Right ventricle myocardium superior (tissue), 1 donor: Measurements from ENCODE around the gene TMEM114. TPM values are rescaled to one million over a fixed set of nuclear protein-coding genes. Genes with fewer than 3 reads are reported as not detected.

Source experiments
- ATAC-seq: fragments of 200-7000 bp; cut with Tn5 transposase; one replicate; pipeline ENCODE4 v1.9.1; 2020; ENCODE audit warnings: mild to moderate bottlenecking; ENCODE audit not compliant: poor library complexity
- DNase-seq: peaks from one replicate; pipeline ENCODE4 v3.0.0-alpha.2; 2020
- intact Hi-C: fragments of 100-400 bp; cut with DNase I; formaldehyde crosslinking; loops from one replicate; pipeline ENCODE4 v1.11.2; 2022
- total RNA-seq: library from RNA; stranded (reverse); fragmentation: NEBNext Ultra II Directional; extraction: Animal tissue kit (Norgen Biotek cat#: 25700); gene quantifications from one replicate; pipeline ENCODE4 v1.2.1, GENCODE V29; 2021
- donor health status: DM: no; HTN: yes; CAD: no; lungs with severe emphysema.

Gene TMEM114
- total RNA-seq, 1 donor from 2014 or later: not detected

GRCh38 chr16:8555400-8555799 lies 34.9 kb downstream of the TMEM114 start:
- intact Hi-C loops: no loop called here
- no peak for ATAC-seq
- DNase-seq: no peak

- ATAC-seq (no peak), DNase-seq (no peak)
- intact Hi-C loops: no loop called here
Observed at GRCh38 chr16:8554881-8555280, 35.4 kb downstream of the TMEM114 start.

- ATAC-seq (no peak), DNase-seq (no peak)
- intact Hi-C loops: no loop called here
Observed at GRCh38 chr16:8554022-8554421, 36.3 kb downstream of the TMEM114 start.

GRCh38 chr16:8552487-8553221 lies 37.7 kb downstream of the TMEM114 start:
- no peak for ATAC-seq
- no peak for DNase-seq
- intact Hi-C loops: no loop called here

GRCh38 chr16:8551388-8552332 lies 38.7 kb downstream of the TMEM114 start:
- ATAC-seq: no peak
- intact Hi-C loops: no loop called here
- no peak for DNase-seq

GRCh38 chr16:8550728-8551387 lies 39.5 kb downstream of the TMEM114 start:
- ATAC-seq: no peak
- intact Hi-C loops: no loop called here
- no peak for DNase-seq

DNA sequence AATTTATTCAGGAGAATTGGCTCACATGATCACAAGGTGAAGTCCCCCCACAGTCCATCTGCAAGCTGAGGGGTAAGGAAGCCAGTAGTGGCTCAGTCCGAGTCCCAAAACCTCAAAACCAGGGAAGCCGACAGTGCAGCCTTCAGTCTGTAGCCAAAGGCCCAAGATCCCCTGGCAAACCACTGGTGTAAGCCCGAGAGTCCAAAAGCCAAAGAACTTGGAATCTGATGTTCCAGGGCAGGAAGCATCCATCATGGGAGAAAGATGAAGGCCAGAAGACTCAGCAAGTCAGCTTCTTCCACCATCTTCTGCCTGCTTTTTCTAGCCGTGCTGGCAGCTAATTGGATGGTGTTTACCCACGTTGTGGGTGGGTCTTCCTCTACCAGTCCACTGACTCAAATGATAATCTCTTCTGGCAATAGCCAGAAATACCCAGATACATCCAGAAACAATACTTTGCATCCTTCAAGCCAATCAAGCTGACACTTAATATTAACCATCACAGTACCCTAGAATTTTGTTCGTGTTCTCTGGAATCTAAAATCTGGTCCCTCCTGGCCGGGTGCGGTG lies 40.4 kb downstream of the TMEM114 start:
- intact Hi-C loops: no loop called here
- DNase-seq (no peak), ATAC-seq (no peak)

GRCh38 chr16:8548166-8548565 lies 42.1 kb downstream of the TMEM114 start:
- intact Hi-C loops: no loop called here
- ATAC-seq (no peak), DNase-seq (no peak)

DNA sequence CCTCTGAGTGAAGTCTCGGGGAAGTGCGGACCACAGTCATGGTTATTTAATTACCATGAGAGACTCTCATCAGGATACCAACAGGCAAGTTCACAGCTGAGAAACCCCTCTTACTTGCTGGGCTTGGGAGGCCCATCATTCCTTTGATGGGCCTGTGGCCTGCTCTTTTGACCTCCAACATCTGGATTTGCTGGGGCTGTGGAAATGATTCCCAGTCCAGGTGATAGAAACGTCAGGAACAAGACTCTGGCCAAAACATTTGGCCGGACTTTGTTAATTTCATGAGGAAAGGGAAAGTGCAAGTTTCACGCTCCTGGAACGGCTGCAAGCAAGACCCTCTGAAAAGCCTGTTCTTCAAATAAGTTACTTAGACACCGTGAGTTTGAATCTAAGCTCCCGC lies 42.5 kb downstream of the TMEM114 start:
- no peak for DNase-seq
- no peak for ATAC-seq
- intact Hi-C loops: no loop called here

- ATAC-seq: no peak
- intact Hi-C loops: no loop called here
Observed at GRCh38 chr16:8544406-8544805, 45.9 kb downstream of the TMEM114 start.

DNA sequence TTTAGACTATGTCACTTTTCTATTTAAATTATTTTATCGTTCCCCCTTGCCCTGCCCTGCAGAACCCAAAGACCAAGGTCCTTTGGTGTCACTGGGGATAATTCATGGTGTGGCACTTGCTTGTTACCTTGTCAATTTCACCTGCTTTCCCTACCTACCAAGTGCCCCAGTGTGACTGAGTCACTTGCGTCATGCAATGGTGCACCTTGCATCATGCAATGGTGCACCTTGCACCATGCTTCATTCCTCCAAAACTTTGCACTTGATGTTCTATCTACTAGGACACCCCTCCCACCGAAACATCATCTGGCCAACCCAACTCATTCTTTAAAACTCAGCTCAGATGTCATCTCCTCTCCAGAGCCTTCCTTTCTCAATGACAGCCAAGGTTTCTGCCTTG lies 47.1 kb downstream of the TMEM114 start:
- no peak for ATAC-seq
- intact Hi-C loops: no loop called here
- no peak for DNase-seq

More at GRCh38 chr16:8544406-8544805, 45.9 kb downstream of the TMEM114 start:
- no peak for DNase-seq

GRCh38 chr16:8542393-8542792 lies 47.9 kb downstream of the TMEM114 start:
- intact Hi-C loops: no loop called here

DNA sequence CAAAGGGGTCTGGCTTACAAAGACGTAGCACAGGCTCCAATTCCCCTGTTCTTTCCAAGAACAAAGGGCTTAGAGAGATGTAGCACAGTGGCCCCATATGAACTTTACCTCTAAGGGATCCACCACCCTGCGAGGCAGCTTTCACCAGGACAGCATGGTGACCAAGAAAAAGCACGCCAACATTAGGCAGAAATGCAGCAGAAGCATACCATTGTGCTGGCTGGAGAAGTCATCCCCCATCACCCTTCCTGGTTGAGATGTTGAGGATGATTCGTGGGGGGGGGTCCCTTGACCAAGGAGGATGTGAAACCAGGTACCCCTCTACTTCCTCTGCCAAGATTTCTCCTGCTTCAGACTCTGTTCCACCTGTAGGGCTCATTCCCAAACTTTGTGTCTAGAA lies 48.4 kb downstream of the TMEM114 start:
- intact Hi-C loops: no loop called here
- ATAC-seq (no peak), DNase-seq (no peak)

More at GRCh38 chr16:8542393-8542792, 47.9 kb downstream of the TMEM114 start:
- ATAC-seq: no peak
- DNase-seq: no peak

DNA sequence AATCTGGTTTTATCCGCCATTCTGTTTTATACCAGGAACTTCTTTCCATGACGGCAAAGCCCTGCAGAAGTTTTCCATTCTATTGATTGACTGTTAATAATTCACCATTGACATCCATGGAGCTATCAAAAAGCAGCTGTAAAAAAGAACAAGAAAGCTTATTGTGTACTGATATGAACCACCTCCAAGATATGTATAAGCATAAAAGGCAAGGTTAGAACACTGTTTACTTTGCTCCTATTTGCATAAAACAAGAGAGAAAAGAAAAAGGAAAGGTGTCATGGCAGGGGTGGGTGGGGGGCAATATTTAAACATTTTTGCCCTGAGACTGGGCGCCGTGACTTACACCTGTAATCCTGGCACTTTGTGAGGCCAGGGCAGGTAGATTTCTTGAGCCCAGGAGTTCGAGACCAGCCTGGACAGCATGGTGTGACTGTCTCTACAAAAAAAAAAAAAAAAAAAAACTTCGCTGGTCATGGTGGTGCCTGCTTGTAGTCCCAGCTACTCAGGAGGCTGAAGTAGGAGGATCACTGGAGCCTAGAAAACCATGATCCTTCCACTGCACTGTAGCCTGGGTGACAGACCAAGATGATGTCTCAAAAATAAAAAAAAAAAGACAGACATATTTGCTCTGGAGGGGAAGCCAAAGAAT lies 52.5 kb downstream of the TMEM114 start:
- ATAC-seq: no peak
- intact Hi-C loops: no loop called here

DNA sequence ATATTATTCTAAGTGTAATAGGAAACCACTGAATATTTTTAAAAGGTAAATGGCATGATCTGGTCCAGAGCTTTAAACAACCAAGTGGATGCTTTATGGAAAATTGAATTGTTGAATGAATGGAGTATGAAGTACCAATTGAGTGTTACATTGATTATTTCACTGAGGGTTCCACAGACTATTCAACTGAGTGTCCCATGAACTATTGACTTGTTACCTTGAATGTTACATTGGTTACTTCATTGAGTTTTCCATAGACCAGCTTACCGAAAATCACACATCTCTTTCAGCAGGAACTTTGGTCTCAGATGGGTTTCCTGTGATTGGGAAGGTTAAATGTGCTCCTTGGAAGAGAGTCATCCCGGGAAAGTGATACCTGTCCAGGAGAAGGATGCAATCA lies 56.8 kb downstream of the TMEM114 start:
- DNase-seq (no peak), ATAC-seq (no peak)
- intact Hi-C loops: no loop called here

More for the DNA sequence above, 52.5 kb downstream of the TMEM114 start:
- no peak for DNase-seq

- DNase-seq: no peak
- no peak for ATAC-seq
- intact Hi-C loops: no loop called here
Observed at GRCh38 chr16:8530752-8531384, 59.4 kb downstream of the TMEM114 start.

- DNase-seq: no peak
- intact Hi-C loops: no loop called here
- ATAC-seq: no peak
Observed at GRCh38 chr16:8528471-8528870, 61.8 kb downstream of the TMEM114 start.

GRCh38 chr16:8523932-8524331 lies 66.4 kb downstream of the TMEM114 start:
- DNase-seq: no peak
- ATAC-seq: no peak
- intact Hi-C loops: no loop called here
